OCI-LY7 (cell line): ENCODE results near the gene IL15RA. TPM values are rescaled to one million over a fixed set of nuclear protein-coding genes. Genes with fewer than 3 reads are reported as not detected.

ENCODE experiments used
- BruUV-seq: library from RNA; stranded (reverse); fragments of 400-500 nt; replicated peaks from 2 replicates; lab custom pipeline; 2021; lab: Mats Ljungman, UMichigan
- CTCF ChIA-PET: fragments of 300-600 bp; sonication (Branson Sonifier 250); formaldehyde crosslinking; loops from one replicate; lab custom pipeline; 2022; ENCODE audit warnings: antibody characterized with exemption; ENCODE audit not compliant: unreplicated experiment; lab: Charles Lee
- POLR2A ChIA-PET: fragments of 300-600 bp; sonication (Branson Sonifier 250); formaldehyde crosslinking; loops from one replicate; lab custom pipeline; 2022; ENCODE audit warnings: antibody characterized with exemption; lab: Charles Lee
- DNase-seq: peaks from one replicate; pipeline ENCODE4 v3.0.0-alpha.2; 2015; ENCODE audit warnings: low spot score
- H2AFZ ChIP-seq: fragments of 200-600 bp; sonication (generic), shearing (Covaris generic); 2 replicates; pipeline ENCODE4 v1.6.1; 2014; ENCODE audit warnings: mild to moderate bottlenecking, antibody characterized with exemption, low read length, moderate library complexity
- H3K27ac ChIP-seq: fragments of 200-600 bp; sonication (generic); 2 replicates; pipeline ENCODE4 v1.5.1; 2014; ENCODE audit warnings: mixed run types, low read depth, mild to moderate bottlenecking, moderate library complexity, low read length, inconsistent platforms; ENCODE audit not compliant: poor library complexity, severe bottlenecking
- H3K36me3 ChIP-seq: fragments of 200-600 bp; sonication (generic); 2 replicates; pipeline ENCODE4 v1.6.1; 2014; ENCODE audit warnings: mild to moderate bottlenecking, antibody characterized with exemption, low read length, moderate library complexity, mixed read lengths; ENCODE audit not compliant: insufficient read depth
- H3K4me1 ChIP-seq: fragments of 200-600 bp; sonication (generic); 2 replicates; pipeline ENCODE4 v1.5.1; 2014; ENCODE audit warnings: mild to moderate bottlenecking, low read length; ENCODE audit not compliant: insufficient read depth, poor library complexity, severe bottlenecking
- H3K4me2 ChIP-seq: fragments of 200-600 bp; sonication (generic); 2 replicates; pipeline ENCODE4 v1.6.1; 2014; ENCODE audit warnings: mild to moderate bottlenecking, low read length
- H3K4me3 ChIP-seq: fragments of 200-600 bp; sonication (generic); 2 replicates; pipeline ENCODE4 v1.5.1; 2014; ENCODE audit warnings: mild to moderate bottlenecking, low read depth, low read length; ENCODE audit not compliant: poor library complexity, severe bottlenecking
- H3K79me2 ChIP-seq: fragments of 200-600 bp; sonication (generic); 2 replicates; pipeline ENCODE4 v1.6.1; 2016; ENCODE audit warnings: low read depth, mild to moderate bottlenecking, low read length, moderate library complexity, mixed read lengths; ENCODE audit not compliant: insufficient read depth
- H3K9me2 ChIP-seq: fragments of 200-600 bp; sonication (generic); 2 replicates; pipeline ENCODE4 v1.6.1; 2016; ENCODE audit warnings: mild to moderate bottlenecking, low read length, mixed read lengths; ENCODE audit not compliant: insufficient read depth
- H3K9me3 ChIP-seq: fragments of 200-600 bp; sonication (generic); 2 replicates; pipeline ENCODE4 v1.6.1; 2014; ENCODE audit warnings: mild to moderate bottlenecking, mixed run types, low read length, mixed read lengths
- H4K20me1 ChIP-seq: fragments of 200-600 bp; sonication (generic); 2 replicates; pipeline ENCODE4 v1.6.1; 2014; ENCODE audit warnings: mild to moderate bottlenecking, antibody characterized with exemption, low read length, moderate library complexity, mixed read lengths; ENCODE audit not compliant: insufficient read depth
- CTCF ChIP-seq: fragments of 200-600 bp; sonication (generic); conservative IDR thresholded peaks from 2 replicates; pipeline ENCODE4 v1.5.1; 2014; ENCODE audit warnings: mild to moderate bottlenecking, antibody characterized with exemption, low read length, moderate library complexity, mixed read lengths
- EZH2phosphoT487 ChIP-seq: fragments of 200-600 bp; sonication (generic); IDR thresholded peaks from 2 replicates; pipeline ENCODE4 v1.6.1; 2018; ENCODE audit warnings: low read depth, borderline replicate concordance, mild to moderate bottlenecking, mixed run types, antibody characterized with exemption, low read length, moderate library complexity, mixed read lengths
- intact Hi-C: fragments of 100-400 bp; cut with micrococcal nuclease; formaldehyde crosslinking; loops from one replicate; pipeline ENCODE4 v1.10.0; 2022; ENCODE audit not compliant: unreplicated experiment
- total RNA-seq, 2 experiments: library from RNA; depleted of rRNA in 1 of 2; stranded (reverse); fragments of >200 nt in 1 of 2; shearing (Covaris generic) in 1 of 2; gene quantifications; 2 replicates each; pipeline ENCODE4 v1.2.3, GENCODE V29; 2014 to 2022

The IL15RA gene
- total RNA-seq, 2 experiments from 2014 or later: 5.9 to 14.5 TPM

GRCh38 chr10:5927306-5927705 is 50.0 kb downstream of the IL15RA start:
- no peak overlapping the region for H3K4me3 ChIP-seq
- H2AFZ ChIP-seq: no peak overlapping the region
- no peaks in the 10 kb centered on the region for H4K20me1 ChIP-seq
- no peak overlapping the region for H3K27ac ChIP-seq
- ChIA-PET POLR2A (interaction anchor here (0.6 kb wide), 1 partner anchor 209 kb away, joined by 4 read pairs; no protein-coding TSS in a partner anchor), CTCF (no interaction called here)
- intact Hi-C loops: no loop called here
- BruUV-seq: no TSS peak
- no peak overlapping the region for H3K4me2 ChIP-seq
- H3K36me3 ChIP-seq: peaks cover 92% of the 10 kb centered on the region
- no peak for DNase-seq
- no peak for TF ChIP-seq EZH2phosphoT487
- TF ChIP-seq CTCF: no peak
- no peaks in the 10 kb centered on the region for H3K9me3 ChIP-seq
- H3K79me2 ChIP-seq: no peaks in the 10 kb centered on the region
- no peaks in the 10 kb centered on the region for H3K4me1 ChIP-seq
- H3K9me2 ChIP-seq: no peaks in the 10 kb centered on the region

DNA sequence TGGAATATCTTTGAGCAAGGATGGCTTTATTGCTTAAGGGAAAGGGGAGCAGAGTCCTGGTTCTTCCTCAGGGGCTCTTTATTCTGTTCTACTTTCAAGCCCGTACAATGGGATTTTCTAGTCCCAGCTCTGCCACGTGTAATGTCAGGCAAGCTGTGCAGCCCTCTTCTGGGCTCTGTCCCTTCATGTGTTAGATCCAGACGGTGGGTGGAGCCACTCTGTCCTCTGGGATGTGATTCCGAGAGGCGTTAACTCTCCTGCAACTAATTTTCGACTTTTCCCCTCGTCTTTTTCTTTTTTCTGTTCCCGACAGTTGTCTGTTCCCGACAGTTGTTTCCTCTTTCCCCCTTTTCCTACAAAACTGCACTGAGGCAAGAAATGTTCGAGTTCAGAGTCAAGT is 52.5 kb downstream of the IL15RA start:
- Histone ChIP-seq H3K9me2 (no peaks in the 10 kb centered on the region), H4K20me1 (no peaks in the 10 kb centered on the region), H3K27ac (no peak overlapping the region), H3K4me2 (no peak overlapping the region), H3K79me2 (no peaks in the 10 kb centered on the region), H3K9me3 (no peaks in the 10 kb centered on the region), H3K4me1 (no peaks in the 10 kb centered on the region), H3K4me3 (no peak overlapping the region), H3K36me3 (peaks cover 93% of the 10 kb centered on the region), H2AFZ (no peak overlapping the region)
- no TSS peak for BruUV-seq
- POLR2A ChIA-PET: interaction anchor here (0.6 kb wide), 1 partner anchor 22 kb away, joined by 4 read pairs; no protein-coding TSS in a partner anchor
- CTCF ChIA-PET: no interaction called here
- no peak for DNase-seq
- TF ChIP-seq EZH2phosphoT487 (no peak), CTCF (no peak)
- intact Hi-C loops: no loop called here

DNA sequence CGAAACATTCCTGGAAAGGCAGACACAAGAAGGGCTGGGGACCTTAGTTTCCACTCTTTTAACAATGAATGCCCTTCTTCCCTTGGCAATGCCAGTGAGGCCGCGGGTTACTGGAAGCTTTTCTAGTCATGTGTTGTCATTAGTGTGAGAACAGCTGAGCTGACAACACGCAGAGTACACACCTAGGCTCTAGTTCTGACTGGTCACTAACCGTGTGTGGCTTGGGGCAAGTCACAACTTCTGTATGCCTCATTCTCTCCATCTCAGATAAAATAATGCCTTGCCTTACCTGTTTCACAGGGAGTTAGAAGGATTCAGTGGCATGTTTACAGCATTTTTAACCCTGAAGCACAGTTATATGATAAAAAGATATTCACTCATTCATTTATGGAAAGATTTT is 55.6 kb downstream of the IL15RA start:
- H4K20me1 ChIP-seq: no peaks in the 10 kb centered on the region
- no peak overlapping the region for H2AFZ ChIP-seq
- DNase-seq: no peak
- no peak overlapping the region for H3K27ac ChIP-seq
- H3K4me1 ChIP-seq: no peaks in the 10 kb centered on the region
- H3K36me3 ChIP-seq: peaks cover 92% of the 10 kb centered on the region
- no peak overlapping the region for H3K4me2 ChIP-seq
- no peaks in the 10 kb centered on the region for H3K79me2 ChIP-seq
- no peaks in the 10 kb centered on the region for H3K9me3 ChIP-seq
- no peak overlapping the region for H3K4me3 ChIP-seq
- ChIA-PET CTCF (no interaction called here), POLR2A (no interaction called here)
- intact Hi-C loops: no loop called here
- no peaks in the 10 kb centered on the region for H3K9me2 ChIP-seq
- BruUV-seq: no TSS peak
- no peak for TF ChIP-seq CTCF
- TF ChIP-seq EZH2phosphoT487: no peak
